KOPT-K1 (cell line): ENCODE results near the gene STOML2.

Experiments used
- H3K27ac ChIP-seq: fragments of 200-600 bp; sonication (generic); 2 replicates; pipeline ENCODE4 v1.5.1; 2016; ENCODE audit warnings: antibody characterized with exemption, mild to moderate bottlenecking, low read depth, low read length; ENCODE audit not compliant: poor library complexity, severe bottlenecking
- H3K36me3 ChIP-seq: fragments of 200-600 bp; sonication (generic); 2 replicates; pipeline ENCODE4 v1.5.1; 2017; ENCODE audit warnings: antibody characterized with exemption, mild to moderate bottlenecking, low read length, moderate library complexity; ENCODE audit not compliant: insufficient read depth
- H3K9me3 ChIP-seq: fragments of 200-600 bp; sonication (generic); 2 replicates; pipeline ENCODE4 v1.5.1; 2017; ENCODE audit warnings: antibody characterized with exemption, low read length, mild to moderate bottlenecking; ENCODE audit not compliant: insufficient read depth, poor library complexity, severe bottlenecking

Gene STOML2

DNA sequence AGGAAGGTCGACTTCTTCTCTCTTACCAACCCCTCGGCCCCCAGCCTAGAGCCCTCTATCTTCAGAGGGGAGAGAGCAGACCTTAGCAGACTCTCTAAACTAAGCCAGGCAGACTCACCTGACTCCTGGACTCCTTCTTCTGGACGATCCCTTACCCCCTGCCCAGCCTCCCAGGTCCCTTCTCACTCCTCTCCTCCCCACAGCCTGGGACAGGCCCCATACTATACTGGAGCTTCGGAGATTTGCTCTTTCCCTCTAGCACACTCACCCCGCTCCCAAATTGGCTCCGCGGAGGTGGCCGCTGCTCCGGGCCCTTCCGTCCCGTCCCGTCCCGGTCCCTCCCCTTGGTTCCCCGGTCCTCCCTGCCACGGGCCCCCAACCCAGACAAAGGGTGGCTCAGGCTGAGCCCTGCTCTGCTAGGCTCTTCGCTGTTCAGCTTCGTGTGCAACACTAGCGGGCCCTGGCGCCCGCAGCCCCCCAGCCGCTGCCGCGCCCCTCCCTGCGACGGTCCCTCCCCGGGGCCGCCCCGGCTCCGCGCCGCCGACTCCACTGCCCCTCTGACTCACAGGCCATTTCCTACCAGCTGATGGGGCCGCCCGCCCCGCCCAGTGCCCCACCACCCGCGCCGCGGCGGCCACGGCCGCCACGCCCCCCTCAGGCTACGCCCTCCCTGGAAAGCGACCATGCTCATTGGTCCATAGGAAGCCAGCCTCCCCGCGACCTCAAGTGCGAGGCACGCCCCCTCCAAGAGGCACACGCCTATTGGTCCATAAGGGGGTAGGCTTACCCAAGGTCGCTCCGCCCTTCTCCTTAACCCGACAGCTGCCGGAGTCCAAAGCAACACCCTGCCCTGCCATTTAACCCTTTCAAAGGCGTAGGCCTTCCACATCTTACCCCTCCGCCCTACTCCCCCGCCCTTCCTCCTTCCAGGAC is 8.3 kb upstream of the STOML2 start:
- peak overlapping the region; percentile 37 for H3K27ac ChIP-seq
- H3K36me3 ChIP-seq, result no peaks in the 10 kb centered on the region
- H3K9me3 ChIP-seq, result no peaks in the 10 kb centered on the region

DNA sequence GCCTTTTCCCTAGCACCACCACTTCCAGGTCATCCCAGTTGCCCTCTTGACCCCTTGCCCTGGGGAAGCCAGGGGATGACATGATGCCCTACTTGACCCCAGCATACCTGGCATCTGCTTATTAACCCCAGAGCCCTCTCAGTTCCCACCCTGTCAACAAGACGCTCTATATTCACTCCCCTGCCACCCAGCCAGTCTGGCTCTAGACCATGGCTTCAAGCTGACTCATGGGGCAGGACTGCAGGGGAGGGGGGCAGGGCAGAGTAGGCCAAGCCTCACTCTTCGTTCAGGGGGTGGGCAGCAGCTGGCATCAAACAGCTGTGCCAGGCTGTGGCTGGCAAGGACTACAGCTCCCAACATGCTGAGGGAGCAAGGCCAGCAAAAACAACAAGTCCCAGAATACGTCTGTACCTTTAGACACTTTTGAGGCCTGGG is 7.4 kb upstream of the STOML2 start:
- no peaks in the 10 kb centered on the region for H3K9me3 ChIP-seq
- no peak overlapping the region for H3K27ac ChIP-seq
- no peaks in the 10 kb centered on the region for H3K36me3 ChIP-seq

DNA sequence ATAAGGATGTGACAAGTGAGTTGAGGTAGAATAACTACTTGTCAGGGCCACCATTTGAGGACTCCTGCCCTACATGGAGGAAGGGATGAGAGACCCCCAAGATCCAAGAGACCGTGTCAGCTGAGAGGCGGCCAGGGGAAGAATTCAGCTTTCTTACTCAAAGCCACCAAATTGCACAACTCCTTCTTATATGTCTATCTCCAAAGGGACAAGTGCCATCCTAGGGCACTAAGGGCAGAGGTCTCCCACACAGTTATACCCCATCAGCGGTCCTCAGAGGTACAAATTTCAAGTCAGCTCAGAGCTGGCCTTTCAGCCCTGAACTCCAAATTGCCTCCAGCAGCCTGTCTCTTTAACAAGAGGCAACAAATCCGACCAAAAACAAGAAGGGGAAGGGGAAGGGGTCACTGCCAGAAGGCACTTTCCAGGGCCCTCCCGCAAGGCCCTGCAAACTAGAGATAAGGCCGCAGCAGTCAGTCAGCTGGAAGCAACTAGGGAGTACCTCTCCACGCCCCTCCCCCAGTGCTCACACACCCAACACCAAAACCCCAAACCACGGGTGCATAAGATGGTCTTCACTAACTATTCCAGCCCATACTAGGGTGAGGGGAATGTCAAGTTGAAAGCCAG is 6.1 kb upstream of the STOML2 start:
- Histone ChIP-seq H3K36me3 (no peaks in the 10 kb centered on the region), H3K9me3 (no peaks in the 10 kb centered on the region), H3K27ac (no peak overlapping the region)

DNA sequence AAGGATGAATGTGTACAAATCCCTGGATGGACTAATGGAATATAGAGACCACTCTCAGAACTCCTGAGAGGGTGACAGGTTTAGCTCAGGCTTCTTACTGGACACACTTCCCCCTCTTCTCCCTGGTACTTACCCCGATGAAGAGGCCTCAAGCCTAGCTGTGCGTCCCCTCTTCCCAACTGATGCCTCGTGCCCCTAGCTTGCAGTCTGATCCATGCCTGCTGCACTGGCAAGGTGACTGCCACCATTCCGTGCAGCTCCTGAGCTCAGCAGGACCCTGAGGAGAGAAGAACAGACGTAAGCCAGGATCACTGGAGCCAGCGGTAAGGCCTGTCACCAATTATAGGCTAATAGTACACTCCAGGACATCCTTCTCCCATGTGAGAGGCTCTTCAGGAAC is 5.5 kb upstream of the STOML2 start:
- Histone ChIP-seq H3K27ac (no peak overlapping the region), H3K9me3 (no peaks in the 10 kb centered on the region), H3K36me3 (no peaks in the 10 kb centered on the region)

DNA sequence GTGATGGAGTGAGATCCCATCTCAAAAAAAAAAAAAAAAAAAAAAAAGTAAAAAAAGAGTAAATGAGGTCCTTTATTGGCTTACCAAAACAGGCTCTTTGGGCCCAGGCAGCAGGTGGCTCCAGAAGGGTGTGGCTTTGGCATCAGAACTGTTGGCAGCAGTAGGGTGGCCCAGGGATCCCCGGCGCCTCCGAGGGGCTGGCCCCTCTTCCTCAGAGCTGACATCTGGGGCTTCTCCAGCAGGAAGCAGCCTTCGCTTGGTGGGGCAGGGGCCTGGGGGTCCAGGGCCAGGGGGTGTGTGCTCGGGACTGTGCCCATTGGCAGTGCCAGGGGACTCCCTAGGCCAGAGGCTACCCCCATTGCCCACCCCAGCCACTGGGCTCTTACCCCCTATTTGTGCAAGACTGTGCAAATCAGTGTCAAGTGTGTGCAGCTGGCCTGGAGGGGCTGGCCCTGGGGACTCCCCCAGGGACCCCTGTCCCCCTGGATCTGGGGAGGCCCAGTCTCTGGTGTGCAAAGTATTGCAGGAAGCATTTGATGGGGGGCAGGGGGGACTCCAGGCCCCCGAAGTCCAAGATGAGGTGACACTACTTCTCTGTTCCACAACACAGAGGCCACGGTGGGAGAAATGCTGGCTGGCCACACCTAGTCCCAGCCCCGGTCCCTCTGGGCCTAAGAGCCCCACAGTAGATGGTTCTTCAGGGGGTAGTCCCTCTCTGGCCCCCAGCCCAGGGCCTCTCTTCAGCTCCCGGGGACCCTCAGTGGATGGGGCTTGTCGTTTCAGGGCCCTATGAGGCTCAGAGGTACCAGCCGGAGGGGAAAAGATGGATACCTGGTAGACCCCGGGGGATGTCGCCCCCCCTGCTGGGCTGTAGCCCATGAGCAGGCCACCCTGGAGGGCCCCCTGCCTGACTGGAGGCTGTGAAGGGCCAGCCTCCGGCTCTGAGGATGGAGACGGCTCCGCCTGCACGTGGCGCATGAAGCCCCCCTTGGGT is 4.7 kb upstream of the STOML2 start:
- H3K36me3 ChIP-seq, result no peaks in the 10 kb centered on the region
- no peaks in the 10 kb centered on the region for H3K9me3 ChIP-seq

DNA sequence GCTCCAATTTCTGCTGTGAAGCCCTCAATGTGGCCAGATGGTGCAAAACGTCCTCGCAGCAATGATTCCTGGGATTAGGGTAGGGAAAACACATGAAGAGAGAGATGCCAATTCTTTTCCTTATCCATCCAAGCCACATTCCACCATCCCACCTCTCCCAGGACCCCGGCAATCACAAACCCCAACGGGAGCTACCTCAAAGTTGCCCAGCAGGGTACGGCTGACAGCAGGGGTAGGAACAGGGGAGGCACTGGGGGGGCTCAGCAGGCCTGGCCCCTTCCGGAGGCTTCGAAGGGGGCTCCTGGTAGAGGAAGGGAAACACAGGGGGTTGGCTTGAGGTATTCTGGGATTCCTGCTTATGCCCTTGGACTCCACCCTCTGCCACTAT is 3.4 kb upstream of the STOML2 start:
- H3K36me3 ChIP-seq, result peaks cover 6% of the 10 kb centered on the region
- H3K9me3 ChIP-seq, result no peaks in the 10 kb centered on the region
- no peak overlapping the region for H3K27ac ChIP-seq

More for the DNA sequence above, 4.7 kb upstream of the STOML2 start:
- no peak overlapping the region for H3K27ac ChIP-seq

DNA sequence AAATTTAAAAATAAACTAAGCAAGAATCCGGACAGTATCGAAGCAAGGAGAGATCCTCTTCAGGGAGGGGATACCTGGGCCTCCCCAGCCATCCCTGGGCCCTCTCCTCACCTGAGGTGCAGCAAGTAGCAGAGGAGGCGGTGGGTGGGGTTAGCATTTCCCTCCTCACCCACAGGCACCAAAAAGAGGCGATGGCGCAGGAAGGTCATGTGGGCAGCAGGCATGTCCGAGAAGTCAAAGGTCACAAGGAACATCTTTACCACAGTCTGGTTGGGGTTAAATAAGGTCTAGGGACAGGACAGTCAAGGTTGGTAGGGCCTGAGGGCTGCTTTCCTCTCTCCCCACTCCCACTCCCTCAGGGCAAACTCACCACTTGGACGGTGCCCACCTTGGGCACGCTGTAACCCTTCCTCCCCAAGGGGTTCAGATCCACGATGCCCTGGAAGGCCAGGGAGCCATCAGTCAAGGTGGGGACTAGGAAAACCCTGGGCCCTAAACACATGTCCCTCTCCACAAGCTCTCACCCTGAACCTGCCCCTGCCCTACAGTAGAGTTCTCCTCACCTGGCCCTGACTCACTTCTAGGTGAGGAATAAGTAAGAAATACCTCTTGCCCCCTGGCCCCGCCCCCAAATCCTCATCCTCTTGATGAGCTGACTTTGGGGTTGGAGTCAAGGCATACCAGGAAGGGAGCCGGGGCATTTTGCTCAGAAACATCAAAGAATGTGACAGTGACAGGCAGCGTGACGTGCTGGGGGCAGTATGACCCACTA is 2.8 kb upstream of the STOML2 start:
- peaks cover 12% of the 10 kb centered on the region for H3K36me3 ChIP-seq
- no peaks in the 10 kb centered on the region for H3K9me3 ChIP-seq
- no peak overlapping the region for H3K27ac ChIP-seq

DNA sequence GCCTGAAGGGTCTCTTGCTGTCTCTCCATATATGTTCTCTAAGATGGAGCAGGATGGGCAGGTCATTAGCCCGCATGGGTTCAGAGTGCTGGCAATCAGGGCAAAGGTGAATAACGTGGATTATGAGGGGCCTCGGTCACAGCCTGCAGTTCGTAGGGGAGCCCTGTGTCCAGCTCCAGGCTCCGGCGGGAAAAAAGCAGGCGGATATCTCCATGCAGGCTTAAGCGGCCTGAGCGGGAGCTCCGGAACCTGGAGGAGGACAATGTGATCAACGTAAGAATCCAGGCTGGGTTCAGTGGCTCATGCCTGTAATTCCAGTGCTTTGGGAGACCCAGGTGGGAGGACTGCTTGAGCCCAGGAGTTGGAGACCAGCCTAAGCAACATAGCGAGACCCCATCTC is 2.2 kb upstream of the STOML2 start:
- no peak overlapping the region for H3K27ac ChIP-seq
- H3K36me3 ChIP-seq, result peaks cover 18% of the 10 kb centered on the region
- H3K9me3 ChIP-seq, result no peaks in the 10 kb centered on the region

DNA sequence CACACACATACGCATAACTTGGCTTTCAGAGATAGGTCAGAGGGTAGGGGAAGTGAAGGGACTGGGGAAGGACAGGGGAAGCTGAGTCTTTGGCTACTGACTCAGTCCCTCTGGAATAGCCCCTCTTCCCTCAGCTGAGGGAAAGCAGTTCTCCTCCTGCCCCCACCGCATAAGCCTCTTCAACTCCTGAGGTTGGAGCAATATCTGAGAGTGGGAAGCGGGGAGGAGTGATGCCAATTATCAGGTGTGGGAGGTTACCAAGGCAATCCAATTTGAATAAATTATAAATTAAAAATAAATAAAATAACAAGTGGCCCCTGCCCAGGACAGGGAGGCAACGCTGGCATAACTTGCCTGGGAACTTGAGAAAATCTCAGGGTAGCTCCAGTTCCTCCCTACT is 1.7 kb upstream of the STOML2 start:
- no peaks in the 10 kb centered on the region for H3K9me3 ChIP-seq
- peaks cover 24% of the 10 kb centered on the region for H3K36me3 ChIP-seq
- no peak overlapping the region for H3K27ac ChIP-seq

DNA sequence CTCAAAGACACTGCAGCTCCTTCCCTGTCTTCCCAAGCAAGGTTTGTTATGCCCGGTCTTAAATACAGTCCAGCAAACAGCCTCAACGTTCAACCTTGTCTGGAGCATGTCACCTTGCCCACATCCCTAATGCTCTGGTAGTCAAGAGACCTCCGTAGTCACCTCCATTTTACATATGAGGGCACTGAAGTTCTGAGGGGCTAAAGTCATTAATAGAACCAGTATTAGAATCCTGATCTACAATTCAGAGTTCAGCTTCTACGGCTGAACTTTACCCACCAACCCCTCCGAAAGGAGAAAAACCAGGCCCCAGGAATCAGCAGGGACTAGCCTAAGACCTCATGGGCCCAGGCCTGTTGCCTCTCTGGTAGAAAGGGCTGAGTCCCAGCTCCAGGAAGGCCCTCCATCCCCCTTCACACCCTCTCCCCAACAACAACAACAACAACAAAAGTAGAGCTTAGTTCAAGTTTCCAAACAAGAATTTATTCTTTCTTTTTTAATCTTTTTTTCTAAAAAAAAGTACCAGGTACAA is 795 bp upstream of the STOML2 start:
- peaks cover 29% of the 10 kb centered on the region for H3K36me3 ChIP-seq
- no peak overlapping the region for H3K27ac ChIP-seq
- no peaks in the 10 kb centered on the region for H3K9me3 ChIP-seq

DNA sequence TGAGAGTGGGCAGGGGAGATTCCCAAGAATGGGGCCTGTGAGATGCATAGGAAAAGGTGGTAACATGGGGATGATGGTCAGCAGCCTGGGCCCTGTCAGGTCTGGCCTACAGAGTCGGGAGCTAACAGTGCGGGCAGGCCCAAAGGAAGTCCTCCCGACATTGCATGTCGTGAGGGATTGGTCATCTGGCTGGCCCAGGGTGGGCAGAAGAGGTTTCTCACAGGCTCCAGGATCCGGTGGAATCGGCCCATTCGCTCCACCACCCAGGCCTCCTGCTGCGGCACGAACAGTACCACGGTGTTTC is 514 bp downstream of the STOML2 start:
- Histone ChIP-seq H3K9me3 (no peaks in the 10 kb centered on the region), H3K36me3 (peaks cover 29% of the 10 kb centered on the region), H3K27ac (peak overlapping the region; percentile 84)

DNA sequence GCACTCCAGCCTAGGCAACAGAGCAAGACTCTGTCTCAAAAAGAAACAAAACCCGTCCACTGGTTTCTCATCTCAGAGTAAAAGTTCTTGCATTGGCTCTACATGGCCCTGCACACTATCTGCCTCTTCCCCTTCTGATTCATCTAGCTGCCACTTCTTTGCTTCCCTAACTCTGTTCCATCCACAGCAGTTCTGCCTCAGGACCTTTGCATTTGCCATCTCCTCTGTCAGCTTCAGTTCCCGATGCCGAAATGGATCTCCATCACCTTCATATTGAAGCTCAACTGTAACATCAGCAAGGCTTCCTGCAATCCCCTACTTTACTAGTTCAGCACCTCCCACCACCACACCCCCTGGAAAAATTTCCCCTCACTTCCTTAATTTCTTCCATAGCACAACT is 5.4 kb downstream of the STOML2 start:
- Histone ChIP-seq H3K36me3 (peaks cover 45% of the 10 kb centered on the region), H3K9me3 (no peaks in the 10 kb centered on the region), H3K27ac (no peak overlapping the region)

DNA sequence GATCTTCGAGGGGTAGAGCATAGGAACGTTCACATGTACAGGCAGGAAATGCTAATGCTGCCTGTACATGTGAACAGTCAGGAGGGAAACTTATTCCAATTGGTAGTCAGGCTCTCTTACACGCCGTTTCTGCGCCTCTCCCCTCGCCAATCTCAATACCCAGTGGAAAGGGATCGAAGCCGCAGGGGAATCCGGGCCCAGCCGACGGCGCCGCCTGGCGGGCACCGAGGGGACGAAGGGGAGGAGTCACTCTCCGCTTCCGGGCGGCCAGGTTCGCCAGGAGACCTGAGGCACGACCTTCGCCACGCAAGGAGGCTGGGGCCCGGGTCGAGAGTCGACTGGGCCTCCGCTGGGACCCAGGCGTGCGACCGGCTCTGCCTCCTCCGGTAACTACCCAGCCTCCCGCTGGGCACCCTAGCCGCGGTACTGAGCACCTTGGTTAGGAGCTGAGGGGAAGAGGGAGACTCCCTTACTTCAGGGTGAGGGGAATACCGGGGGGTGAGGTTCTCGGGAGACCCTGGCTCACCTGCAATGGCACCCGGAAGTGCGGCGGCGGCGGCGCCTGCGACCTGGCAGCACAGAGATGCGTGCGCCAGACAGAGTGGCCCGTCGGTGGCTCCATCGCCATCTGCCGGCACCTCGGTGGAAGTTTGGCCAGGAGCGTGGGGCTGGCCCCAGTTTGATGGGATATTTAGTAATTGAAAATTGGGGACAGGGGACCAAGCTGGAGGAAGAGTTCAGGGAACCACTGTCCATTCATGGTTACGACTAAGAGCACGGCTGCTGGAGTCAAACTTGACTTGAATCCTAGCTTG is 6.7 kb downstream of the STOML2 start, which contains the start of gene PIGO:
Gene PIGO, minus strand, starts transcription at position 557 of the 815 bp plus-strand sequence. CDS start 1,026 bp downstream, outside the sequence.
- H3K36me3 ChIP-seq, result peaks cover 52% of the 10 kb centered on the region
- H3K9me3 ChIP-seq, result no peaks in the 10 kb centered on the region
- H3K27ac ChIP-seq, result peak within 1 kb of the TSS; percentile 88
